Embryonic facial prominence (tissue), 1 donor: Measurements from ENCODE around the gene TARBP2.
A peak's percentile ranks its signal among the peaks of the same experiment; 100 is the strongest.
"Not testable (repeated sequence)": the region's sequence is repeated elsewhere in the genome, so short reads cannot be mapped to it uniquely, and the experiment has no call there.

ENCODE experiments used
- DNase-seq: peaks from one replicate; pipeline ENCODE4 v3.0.0-alpha.2; 2016; ENCODE audit errors: extremely low spot score

The TARBP2 gene

GRCh38 chr12:53474819-53475218, 26.3 kb upstream of the TARBP2 start:
- DNase-seq: no peak

DNA sequence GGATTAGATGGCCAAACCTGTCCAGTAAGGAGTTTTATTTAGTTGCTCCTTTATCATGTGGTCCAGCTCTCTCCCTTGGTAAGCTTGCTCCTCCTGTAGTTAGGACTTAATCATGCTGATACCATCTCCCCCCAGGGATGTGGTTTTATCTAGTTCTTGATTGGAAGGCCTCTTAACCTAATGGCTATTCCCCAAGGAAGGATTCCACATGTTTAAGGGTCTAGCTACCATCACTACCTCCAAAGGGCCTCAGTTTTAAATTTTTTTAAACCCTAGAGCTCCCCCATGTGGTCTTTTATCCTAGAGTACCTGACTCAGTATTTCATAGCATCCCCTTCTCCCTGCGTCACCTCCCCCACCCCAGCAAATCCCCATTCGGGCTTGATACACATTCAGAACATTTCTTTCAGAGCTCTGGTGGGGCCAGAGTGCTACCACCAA, 24.3 kb upstream of the TARBP2 start:
- DNase-seq: no peak

- no peak for DNase-seq
Measured at GRCh38 chr12:53478865-53479264, 22.2 kb upstream of the TARBP2 start.

- no peak for DNase-seq
Measured at GRCh38 chr12:53479331-53479730, 21.8 kb upstream of the TARBP2 start.

DNA sequence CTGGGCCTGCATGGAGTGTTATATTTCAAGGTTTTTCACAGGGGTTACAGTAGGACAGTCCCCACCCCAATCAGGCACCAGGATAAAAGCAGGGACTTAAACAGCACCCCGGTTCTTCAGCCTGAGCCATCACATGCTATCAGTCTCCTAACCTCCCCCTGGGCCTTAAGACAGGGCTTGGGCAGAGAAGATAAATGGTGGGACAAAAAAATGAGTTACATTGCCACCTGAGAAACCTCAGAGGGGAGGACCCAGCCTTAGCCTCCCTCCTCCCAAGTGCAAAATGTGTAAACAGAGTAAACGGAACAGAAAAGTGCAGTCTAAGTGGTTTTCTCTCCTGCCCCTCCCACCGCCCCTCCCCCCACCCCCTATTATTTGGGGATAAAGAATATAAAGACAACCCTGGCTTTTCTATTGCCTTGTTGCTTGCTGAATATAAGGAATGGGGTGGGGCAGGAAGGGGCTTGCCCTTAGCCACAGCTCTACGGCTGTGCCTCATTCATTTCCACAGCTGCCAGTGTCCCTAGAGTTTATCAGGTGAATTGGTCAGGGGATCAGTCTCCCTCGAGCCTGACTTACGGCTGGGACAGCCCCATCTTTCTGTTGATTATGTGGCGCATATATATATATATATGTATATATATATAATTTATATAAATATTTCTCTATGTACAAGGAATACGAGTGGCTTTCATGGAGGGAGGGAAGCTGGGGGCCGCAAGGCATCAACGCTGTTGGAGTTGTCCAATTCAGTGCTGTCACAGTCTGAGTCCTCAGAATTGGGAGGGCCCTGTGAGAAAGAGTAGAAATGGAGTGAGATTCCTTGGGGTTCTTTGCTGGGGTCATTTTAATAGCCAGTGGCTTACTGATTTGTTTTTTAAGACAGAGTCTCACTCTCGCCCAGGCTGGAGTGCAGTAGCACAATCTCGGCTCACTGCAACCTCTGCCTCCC, 20.3 kb upstream of the TARBP2 start:
- DNase-seq: no peak

DNA sequence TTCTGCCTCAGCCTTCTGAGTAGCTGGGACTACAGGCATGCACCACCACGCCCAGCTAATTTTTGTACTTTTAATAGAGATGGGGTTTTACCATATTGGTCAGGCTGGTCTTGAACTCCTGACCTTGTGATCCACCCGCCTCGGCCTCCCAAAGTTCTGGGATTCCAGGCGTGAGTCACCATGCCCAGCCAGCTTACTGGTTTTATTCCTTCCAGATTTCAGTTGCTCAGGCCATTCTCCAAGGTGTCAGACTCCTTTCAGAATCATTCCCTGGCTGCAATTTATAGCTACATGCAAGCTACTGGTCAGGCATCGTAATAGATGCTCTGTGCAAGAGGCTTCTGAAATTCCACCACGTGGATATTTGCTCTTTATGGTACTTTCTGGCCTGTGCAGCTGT, 19.6 kb upstream of the TARBP2 start:
- DNase-seq: not testable (repeated sequence)

GRCh38 chr12:53481939-53482586, 19.0 kb upstream of the TARBP2 start:
- DNase-seq: no peak

DNA sequence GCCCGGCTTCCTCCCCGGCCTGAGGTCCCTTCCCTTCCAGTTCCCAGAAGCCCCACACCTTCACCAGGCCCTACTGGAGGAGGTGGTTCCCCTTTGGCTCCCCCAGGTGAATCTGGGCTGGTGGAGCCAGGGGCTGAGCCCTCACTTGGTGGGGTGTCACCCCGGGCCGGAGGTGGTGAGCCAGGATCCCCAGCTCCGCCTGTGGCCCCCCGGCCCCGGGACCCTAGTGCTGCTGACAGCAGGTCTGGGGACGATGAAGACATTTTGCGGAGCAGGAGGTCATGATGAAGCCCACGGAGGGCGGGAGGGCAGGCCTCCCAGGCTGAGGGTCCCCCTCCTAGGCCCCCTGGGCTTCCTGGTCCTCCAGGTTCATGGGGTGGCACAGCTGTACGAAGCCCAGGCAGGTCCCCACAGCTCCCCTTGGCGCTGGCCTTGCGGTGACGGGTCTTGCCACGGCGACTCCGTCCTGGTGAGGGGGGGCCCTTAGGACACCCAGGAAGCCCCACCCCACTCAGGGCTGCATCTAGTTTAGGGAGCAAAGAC, 18.4 kb upstream of the TARBP2 start:
- no peak for DNase-seq

DNA sequence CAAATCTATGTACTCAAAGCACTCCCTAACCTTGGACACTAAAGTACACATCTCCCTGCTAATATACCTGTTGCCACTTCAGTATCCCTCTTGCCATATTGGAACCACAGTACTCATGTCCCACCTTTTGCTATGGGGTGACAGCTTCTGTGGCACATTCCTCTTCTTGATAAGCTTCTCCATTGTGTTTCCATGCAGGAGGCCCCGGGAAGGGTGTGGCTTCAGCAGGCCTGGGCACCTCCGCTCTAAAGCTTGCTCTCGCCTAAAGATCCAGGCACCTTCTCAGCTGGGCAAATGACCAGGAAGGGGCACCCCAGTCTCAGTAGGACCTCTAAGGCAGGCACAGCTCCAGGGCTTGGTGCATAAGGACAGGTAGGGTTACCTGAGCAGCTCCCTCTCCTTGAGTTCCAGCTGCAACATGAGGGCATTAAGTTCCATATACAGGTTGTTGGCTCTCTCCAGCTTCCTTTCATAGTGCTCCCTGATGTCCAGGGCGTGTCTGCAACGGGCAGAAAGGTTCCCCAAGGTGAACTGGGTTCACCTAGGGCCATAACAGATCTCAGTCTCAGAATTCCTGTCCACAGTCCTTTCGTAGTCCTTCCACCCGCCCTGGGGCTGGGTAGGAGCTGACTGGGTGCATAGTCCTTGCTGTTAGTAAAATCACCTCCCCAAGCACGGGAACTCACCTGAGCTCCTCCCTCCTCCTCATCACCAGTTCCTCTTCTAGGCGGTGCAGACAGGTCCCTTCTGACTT, 17.7 kb upstream of the TARBP2 start:
- no peak for DNase-seq

DNA sequence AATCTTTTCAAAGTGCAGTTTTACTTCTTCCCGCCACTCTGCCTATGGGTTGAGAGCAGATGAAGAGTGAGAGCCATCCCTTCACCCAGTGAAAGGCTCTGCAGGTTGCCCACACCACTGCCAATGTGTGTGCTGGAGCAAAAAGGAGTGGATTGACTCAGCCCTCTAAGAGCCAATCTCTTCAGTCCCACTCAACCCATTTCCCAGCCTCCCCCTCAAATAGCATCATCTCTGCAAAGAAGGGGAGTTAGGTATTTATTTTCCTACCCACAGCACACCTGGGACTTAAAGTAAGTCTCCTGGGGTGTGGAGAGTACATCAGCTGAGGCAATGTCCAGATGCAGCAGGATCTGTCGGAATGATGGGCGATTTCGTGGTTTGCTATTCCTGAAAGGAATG, 17.1 kb upstream of the TARBP2 start:
- DNase-seq: no peak

DNA sequence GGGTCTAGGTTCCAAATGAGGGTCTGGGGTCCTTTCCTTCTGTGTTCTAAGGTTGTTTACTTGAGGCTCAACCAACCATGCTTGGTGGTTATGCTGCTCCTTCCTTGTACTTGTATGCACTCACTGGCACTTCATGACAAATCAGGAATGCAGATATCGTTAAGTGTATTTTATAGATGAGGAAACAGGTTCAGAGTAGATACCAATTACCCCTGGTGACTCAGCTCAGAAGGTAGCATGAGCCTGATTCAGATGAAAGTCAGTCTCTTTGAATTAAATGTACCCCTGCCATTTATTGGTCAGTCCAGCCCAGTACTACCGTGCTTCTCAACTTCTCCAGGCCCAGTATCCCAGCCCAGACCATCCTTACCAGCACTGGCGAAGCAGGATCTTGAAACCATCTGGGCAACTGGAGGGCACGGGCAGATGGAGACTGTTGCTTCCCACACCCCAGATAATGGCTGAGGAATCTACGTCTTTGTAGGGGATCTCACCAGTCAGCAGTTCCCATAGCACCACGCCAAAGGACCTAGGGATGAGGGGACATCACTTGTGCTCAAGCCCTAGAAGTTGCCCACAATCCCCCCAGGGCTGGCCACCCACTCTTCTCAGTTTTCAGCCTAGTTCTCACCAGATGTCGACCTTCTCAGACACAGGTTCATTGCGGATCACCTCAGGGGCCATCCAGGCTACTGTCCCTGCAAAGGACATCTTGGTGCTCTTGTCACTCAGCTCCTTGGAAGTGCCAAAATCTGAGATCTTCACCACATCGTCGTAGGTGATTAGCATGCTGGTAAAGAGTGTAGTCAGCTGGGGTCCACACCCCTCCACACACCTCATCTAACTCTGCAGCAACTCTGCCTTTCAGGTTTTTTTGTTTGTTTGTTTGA, 16.2 kb upstream of the TARBP2 start:
- no peak for DNase-seq

DNA sequence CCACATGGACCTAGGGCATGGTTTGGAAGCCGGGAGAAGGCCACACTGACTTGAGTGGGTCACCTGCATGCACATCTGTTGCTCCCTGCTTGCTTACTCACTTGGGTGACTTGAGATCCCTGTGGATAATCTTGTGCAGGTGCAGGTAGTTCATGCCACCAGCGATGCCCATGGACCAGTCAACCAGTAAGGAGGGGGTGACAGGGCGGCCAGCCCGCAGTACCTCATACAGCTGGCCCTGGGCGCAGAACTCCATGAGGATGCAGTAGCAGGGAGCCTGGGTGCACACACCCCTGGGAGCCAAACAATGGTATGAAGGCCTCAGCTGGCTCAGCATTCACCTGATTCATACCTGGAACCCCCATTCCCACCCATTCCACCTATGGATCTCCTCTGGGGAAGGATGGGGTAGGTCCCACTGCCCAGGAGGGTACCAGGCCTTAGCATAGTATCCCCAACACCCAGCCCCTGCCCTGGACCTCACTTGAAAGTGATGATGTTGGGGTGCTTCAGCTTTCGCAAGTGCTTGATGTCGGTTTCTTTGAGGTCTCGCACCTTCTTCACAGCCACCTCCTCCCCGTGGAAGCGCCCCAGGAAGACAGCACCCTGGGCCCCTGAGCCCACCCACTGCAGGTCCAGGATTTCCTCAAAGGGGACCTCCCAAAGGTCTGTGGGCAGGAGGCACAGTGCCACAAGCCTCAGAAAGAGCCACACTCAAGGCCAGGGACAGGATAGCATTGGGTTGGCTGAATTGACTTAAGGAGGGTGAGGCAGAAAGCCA, 14.9 kb upstream of the TARBP2 start:
- no peak for DNase-seq

GRCh38 chr12:53486736-53487487, 14.2 kb upstream of the TARBP2 start:
- no peak for DNase-seq

DNA sequence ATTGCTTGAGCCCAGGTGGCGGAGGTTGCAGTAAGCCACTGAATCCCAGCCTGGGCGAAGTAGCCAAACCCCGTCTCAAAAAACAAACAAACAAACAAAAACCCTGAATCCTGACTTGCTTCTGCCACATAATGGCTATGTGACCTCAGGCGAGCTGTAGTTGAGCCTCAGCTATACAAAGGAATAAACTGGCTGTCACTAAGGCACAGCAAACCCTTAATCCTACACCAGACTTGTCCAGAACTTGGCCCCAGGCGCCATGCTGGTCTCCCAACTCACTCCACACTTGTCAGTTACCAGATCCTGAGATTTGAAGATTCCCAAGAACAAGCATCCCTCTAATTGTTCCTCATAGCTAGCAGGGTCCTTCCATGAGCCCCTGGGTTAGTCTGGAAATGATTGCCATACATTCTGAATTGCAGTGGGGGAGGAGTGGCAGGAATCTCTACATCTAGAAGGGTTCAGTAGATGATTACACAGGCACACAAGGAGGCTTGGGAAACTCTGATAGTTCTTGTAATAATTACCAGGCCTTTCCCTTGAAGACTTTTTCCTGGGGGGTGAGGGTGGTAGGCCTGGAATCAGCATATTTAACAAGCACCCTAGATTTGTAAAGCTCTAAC, 11.7 kb upstream of the TARBP2 start:
- no peak for DNase-seq

DNA sequence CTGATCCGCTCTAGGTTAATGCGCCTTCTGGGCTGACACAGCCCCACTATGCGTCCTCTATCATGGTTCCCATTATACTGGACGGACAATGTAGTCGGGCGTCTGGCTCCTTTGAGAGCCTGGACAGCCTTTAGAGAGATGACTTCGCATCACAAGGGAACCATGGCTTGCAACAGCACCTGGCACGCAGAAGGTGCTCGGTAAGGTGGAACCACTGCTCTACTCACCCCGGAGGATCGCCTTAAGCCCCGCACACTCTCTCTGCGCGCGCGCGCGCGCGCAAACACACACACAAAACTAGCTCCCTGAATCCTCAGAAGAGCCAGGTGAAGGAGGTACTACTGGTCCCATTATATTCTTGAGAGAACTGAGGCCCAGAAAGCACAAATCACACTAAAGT, 8.9 kb upstream of the TARBP2 start:
- no peak for DNase-seq

DNA sequence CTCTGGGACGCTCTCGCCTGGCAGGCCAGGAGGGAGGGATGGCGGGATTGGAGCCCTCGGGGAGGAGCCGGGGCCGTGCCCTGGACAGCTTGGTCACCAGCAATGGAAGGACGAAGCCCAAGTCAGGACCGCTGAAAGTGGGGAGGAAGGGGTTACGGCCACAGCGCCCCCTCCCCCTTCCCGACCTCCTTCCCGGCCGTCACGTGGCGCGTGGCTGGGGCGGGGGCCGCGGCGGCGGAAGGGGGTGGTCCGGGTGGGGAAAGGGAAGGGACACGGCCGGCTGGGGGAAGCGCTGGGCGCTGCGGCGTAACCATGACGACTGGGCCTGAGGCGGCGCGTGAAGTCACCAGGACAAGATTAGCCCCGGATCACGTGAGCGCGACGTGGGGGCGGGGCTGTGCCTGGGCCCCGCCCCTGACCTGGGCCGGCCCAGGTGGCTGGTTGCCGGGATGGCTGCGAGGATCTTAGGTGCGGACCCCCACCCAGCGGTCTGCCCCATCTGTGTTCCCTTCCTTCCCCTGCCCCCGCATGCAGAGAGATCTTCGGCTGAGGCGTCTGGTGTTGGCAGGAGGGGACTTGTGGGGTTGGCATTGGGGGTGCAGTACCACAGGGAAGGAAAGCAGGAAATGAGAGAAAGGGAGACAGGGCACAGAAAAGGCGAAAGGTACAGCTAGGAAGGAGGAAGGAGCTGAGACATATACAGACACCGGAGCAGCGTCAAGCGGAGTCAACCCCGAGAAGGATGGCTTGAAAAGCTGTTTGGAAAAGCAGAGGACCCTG, 8.1 kb upstream of the TARBP2 start:
- peak; percentile 91 for DNase-seq

DNA sequence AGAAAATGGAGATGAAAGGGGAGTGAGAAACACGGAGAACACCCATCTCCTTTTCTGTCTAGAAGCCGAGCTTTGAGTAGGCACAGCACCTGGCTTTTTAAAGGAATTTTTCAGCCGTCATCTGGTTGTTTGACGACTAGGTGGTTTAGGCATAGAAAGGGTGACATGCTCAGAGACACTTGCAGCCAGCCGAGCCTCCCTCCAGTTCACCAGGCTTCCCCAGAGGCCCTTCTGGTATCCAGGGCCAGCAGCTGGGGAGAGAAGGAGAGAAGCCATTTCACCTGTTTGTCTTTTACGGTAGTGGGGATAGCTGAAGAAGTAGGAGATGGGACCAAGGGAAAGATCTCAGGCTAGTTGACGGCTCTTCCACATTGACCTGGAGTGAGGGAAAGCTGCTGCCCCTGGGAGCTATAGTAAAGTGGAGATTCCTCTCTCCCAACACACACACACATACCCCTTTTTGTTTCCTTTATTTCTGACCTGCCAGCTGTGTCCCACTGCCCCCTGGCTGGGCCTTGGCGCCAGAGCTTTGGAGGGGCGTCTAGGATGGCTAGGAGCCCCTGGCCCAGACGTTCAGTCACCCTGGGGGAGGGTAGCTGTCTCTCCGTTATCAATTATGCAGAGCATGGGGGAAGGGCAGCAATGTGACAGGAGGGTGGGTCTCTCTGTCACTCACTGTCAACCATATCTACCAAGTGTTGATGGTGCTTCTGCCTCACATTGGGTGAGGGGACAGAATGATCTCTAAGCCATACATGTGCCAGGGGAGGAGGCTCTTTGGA, 7.3 kb upstream of the TARBP2 start:
- DNase-seq: no peak
